GM12865 (cell line): Measurements from ENCODE around the gene INHBE.
A peak's percentile ranks its signal among the peaks of the same experiment; 100 is the strongest.
"Not testable (repeated sequence)": the region's sequence is repeated elsewhere in the genome, so short reads cannot be mapped to it uniquely, and the experiment has no call there.

Experiments used
- DNase-seq: peaks from one replicate; pipeline ENCODE4 v3.0.0; 2010; ENCODE audit warnings: low read depth
- H3K4me3 ChIP-seq: 2 replicates; pipeline ENCODE4 v1.5.1; 2011; ENCODE audit warnings: mild to moderate bottlenecking, low read depth, low read length, control low read depth
- CTCF ChIP-seq: IDR thresholded peaks from 2 replicates; pipeline ENCODE4 v1.5.1; 2011; ENCODE audit warnings: low read length, control low read depth, low read depth, inconsistent platforms; ENCODE audit not compliant: insufficient read depth; ENCODE audit errors: missing control alignments

Gene INHBE

GRCh38 chr12:57419495-57419894, 35.6 kb upstream of the INHBE start:
- DNase-seq: no peak
- TF ChIP-seq CTCF: no peak
- no peak overlapping the region for H3K4me3 ChIP-seq

- no peak for DNase-seq
- no peak for TF ChIP-seq CTCF
These were observed 34.6 kb upstream of the INHBE start for GRCh38 chr12:57420482-57420881.

GRCh38 chr12:57426948-57427347, 28.2 kb upstream of the INHBE start:
- not testable (repeated sequence) for DNase-seq, H3K4me3 ChIP-seq

More at GRCh38 chr12:57420482-57420881, 34.6 kb upstream of the INHBE start:
- no peak overlapping the region for H3K4me3 ChIP-seq

GRCh38 chr12:57428965-57429364, 26.1 kb upstream of the INHBE start:
- H3K4me3 ChIP-seq: peak overlapping the region; percentile 96
- no peak for DNase-seq
- no peak for TF ChIP-seq CTCF

GRCh38 chr12:57429473-57430111, 25.5 kb upstream of the INHBE start:
- H3K4me3 ChIP-seq: peak overlapping the region; percentile 96
- peak; percentile 13 for DNase-seq
- no peak for TF ChIP-seq CTCF

GRCh38 chr12:57430112-57430930, 24.8 kb upstream of the INHBE start:
- TF ChIP-seq CTCF: peak; percentile 12
- DNase-seq: no peak
- peak overlapping the region; percentile 96 for H3K4me3 ChIP-seq

GRCh38 chr12:57430931-57431566, 24.1 kb upstream of the INHBE start, which contains the start of gene R3HDM2:
TSS of gene R3HDM2 (minus strand) at chr12:57431043. CDS start at chr12:57310428, 120,615 bp downstream.
- peak; percentile 98 for DNase-seq
- TF ChIP-seq CTCF: no peak
- peak within 1 kb of the TSS; percentile 96 for H3K4me3 ChIP-seq
